Stimulated activated CD8-positive, alpha-beta memory T cell treated with anti-CD3 and anti-CD28 coated beads, Interleukin-12 subunit alpha, Interleukin-12 subunit beta, amount 100 ng/mL, for 1 hour (primary cell): ENCODE data around the gene KBTBD12.

Experiments used
- DNase-seq: peaks from one replicate; pipeline ENCODE4 v3.0.0-alpha.2; 2020; ENCODE audit warnings: low read depth

The KBTBD12 gene

DNA sequence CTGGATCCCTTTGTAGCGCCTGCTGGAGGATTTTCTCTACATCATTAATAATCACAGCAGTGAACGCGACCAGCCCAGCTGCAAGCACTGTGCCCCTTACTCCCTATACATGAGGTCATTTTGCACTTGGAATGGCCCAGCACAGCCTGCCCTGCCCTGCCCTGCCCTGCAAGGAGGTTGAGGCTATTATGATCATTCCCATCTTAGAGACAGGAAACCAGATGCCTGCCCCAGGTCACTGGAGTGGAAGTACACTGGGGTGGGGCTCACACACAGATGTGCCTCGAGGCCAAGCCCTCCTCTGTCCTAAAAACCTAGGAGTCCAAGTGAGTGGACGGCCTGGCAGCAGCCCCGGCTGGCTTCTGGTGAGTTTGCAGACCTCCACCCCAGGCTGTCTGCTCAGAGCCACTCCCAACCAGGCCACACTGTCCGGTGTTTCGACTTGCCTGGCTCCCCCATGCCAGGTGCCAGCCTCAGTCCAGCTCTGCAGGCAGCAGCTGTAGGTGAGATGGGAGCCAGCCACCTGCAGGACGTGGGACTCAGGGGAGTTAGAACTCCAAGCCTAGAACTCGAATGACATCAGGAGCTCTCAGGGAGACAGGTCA, 106.8 kb downstream of the KBTBD12 start:
- DNase-seq: no peak

DNA sequence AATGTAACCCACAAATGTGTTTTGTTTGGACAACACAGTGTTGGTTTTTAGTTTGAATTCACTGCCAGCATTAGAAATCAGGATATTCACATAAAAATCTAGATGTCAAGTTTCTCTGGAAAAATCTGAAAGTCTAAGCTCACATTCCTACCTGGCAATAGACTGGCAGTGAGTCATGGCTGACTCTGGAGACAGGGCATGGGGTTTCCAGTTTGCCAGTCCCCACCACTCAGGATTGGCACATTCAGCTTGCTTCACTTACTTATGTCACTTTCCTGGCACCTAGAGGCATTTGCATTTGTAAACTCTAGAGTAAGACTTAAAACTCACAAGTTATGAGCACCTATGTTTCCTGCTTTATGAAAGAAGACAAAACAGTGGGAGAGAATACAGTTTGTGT, 118.1 kb downstream of the KBTBD12 start:
- no peak for DNase-seq

DNA sequence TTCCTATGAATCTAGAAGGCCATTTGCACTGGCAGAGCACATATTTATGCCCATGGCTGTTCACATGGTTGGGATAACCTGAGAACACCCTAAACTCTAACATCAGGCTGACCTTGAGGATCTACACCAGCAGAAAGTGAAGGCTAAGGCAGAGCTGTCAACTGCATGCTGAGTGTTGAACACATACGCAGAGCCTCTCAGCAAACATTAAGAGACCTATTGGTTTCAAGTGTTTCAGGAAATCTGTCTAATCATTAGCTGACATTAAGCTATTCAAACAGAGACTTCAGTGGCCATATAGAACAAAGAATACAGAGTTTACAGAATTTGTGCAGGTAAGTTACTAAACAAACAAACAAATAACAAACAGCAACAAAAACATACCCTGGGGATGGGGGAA, 121.1 kb downstream of the KBTBD12 start:
- no peak for DNase-seq
